SK-N-SH (cell line): Measurements from ENCODE around the gene COX7A1. TPM values are rescaled to one million over a fixed set of nuclear protein-coding genes. Genes with fewer than 3 reads are reported as not detected.
A peak's percentile ranks its signal among the peaks of the same experiment; 100 is the strongest.

Source experiments
- CTCF ChIA-PET: fragments of 300-600, 350-600 bp; formaldehyde crosslinking; extraction: SDS; loops from one replicate; lab custom pipeline; 2021; lab: Yijun Ruan, JAX
- POLR2A ChIA-PET: fragments of 350-600 bp; sonication (Branson Sonifier 250); formaldehyde crosslinking; extraction: SDS; loops from one replicate; lab custom pipeline; 2020; ENCODE audit warnings: antibody characterized with exemption, inconsistent platforms; lab: Yijun Ruan, JAX
- DNase-seq: peaks from one replicate; pipeline ENCODE4 v3.0.0; 2012
- H2AFZ ChIP-seq: fragments of 200-600 bp; sonication (generic); 2 replicates; pipeline ENCODE4 v1.8.1; 2016; ENCODE audit warnings: antibody characterized with exemption, mild to moderate bottlenecking, low read depth
- H3F3A ChIP-seq: fragments of 200-600 bp; sonication (generic); replicated peaks from 2 replicates; pipeline ENCODE3; 2016; ENCODE audit warnings: antibody characterized with exemption, mild to moderate bottlenecking; ENCODE audit not compliant: insufficient read depth
- H3K27ac ChIP-seq, 2 experiments: fragments of 200-500 bp in 1 of 2; fragments of 200-600 bp in 1 of 2; sonication (Bioruptor generic) in 1 of 2; sonication (generic), shearing (Covaris generic) in 1 of 2; 2 replicates each; pipeline versions ENCODE4 v1.5.1 to v1.6.1; 2014 to 2016; ENCODE audit warnings: low read depth in 2 of 2, inconsistent platforms in 1 of 2, low read length in 1 of 2, mild to moderate bottlenecking in 1 of 2, mixed read lengths in 1 of 2
- H3K27me3 ChIP-seq: fragments of 200-600 bp; sonication (generic), shearing (Covaris generic); 2 replicates; pipeline ENCODE4 v1.6.1; 2016; ENCODE audit warnings: mixed run types; ENCODE audit not compliant: insufficient read depth
- H3K36me3 ChIP-seq, 2 experiments: fragments of 200-500 bp in 1 of 2; fragments of 200-600 bp in 1 of 2; sonication (Bioruptor generic) in 1 of 2; sonication (generic) in 1 of 2; replicated peaks in 1 of 2; 2 replicates each; pipeline versions ENCODE3 to v1.5.1; 2014 to 2016; ENCODE audit warnings: low read length in 1 of 2, mild to moderate bottlenecking in 1 of 2; ENCODE audit not compliant: insufficient read depth in 2 of 2, control insufficient read depth in 1 of 2
- H3K4me1 ChIP-seq, 2 experiments: fragments of 200-500 bp in 1 of 2; fragments of 200-600 bp in 1 of 2; sonication (Bioruptor generic) in 1 of 2; sonication (generic), shearing (Covaris generic) in 1 of 2; 2 replicates each; pipeline versions ENCODE4 v1.5.1 to v1.6.1; 2014 to 2016; ENCODE audit warnings: low read depth in 1 of 2, low read length in 1 of 2, mixed run types in 1 of 2; ENCODE audit not compliant: insufficient read depth in 2 of 2, control insufficient read depth in 1 of 2
- H3K4me2 ChIP-seq: fragments of 200-600 bp; sonication (generic), shearing (Covaris generic); 2 replicates; pipeline ENCODE4 v1.6.1; 2017; ENCODE audit warnings: mixed run types
- H3K4me3 ChIP-seq, 2 experiments: fragments of 200-500 bp in 1 of 2; fragments of 200-600 bp in 1 of 2; sonication (Bioruptor generic) in 1 of 2; sonication (generic), shearing (Covaris generic) in 1 of 2; 2 replicates each; pipeline versions ENCODE4 v1.5.1 to v1.8.1; 2014 to 2016; ENCODE audit warnings: low read depth in 2 of 2, inconsistent platforms in 1 of 2, low read length in 1 of 2, mild to moderate bottlenecking in 1 of 2, mixed read lengths in 1 of 2, moderate library complexity in 1 of 2
- H3K79me2 ChIP-seq: fragments of 200-600 bp; sonication (generic); 2 replicates; pipeline ENCODE4 v1.8.1; 2017; ENCODE audit warnings: mild to moderate bottlenecking; ENCODE audit not compliant: insufficient read depth
- H3K9ac ChIP-seq: fragments of 200-600 bp; sonication (generic); 2 replicates; pipeline ENCODE4 v1.6.1; 2017; ENCODE audit warnings: mixed run types
- H3K9me2 ChIP-seq: fragments of 200-600 bp; sonication (generic); 2 replicates; pipeline ENCODE4 v1.6.1; 2017; ENCODE audit warnings: mixed run types
- H3K9me3 ChIP-seq: fragments of 200-600 bp; sonication (generic); 2 replicates; pipeline ENCODE4 v1.6.1; 2017; ENCODE audit warnings: mixed run types, mild to moderate bottlenecking, moderate library complexity
- H4K20me1 ChIP-seq: fragments of 200-600 bp; sonication (generic); 2 replicates; pipeline ENCODE4 v1.6.1; 2017; ENCODE audit warnings: mild to moderate bottlenecking, mixed run types; ENCODE audit not compliant: insufficient read depth
- CTCF ChIP-seq: fragments of 200-600 bp; sonication (generic); IDR thresholded peaks from 2 replicates; pipeline ENCODE4 v1.6.1; 2017; ENCODE audit warnings: antibody characterized with exemption, mild to moderate bottlenecking, moderate library complexity
- ELF1 ChIP-seq: IDR thresholded peaks from 2 replicates; pipeline ENCODE4 v1.4.0; 2012
- EZH2phosphoT487 ChIP-seq: fragments of 200-600 bp; sonication (generic); IDR thresholded peaks from 2 replicates; pipeline ENCODE4 v1.6.1; 2017; ENCODE audit warnings: low read depth, mixed run types, mild to moderate bottlenecking, antibody characterized with exemption, moderate library complexity, borderline replicate concordance
- GATA2 ChIP-seq: sonication (generic); formaldehyde crosslinking; IDR thresholded peaks from 2 replicates; pipeline ENCODE4 v1.5.0; 2020; ENCODE audit warnings: mild to moderate bottlenecking, missing genetic modification reagents
- IRF3 ChIP-seq: fragments of 150-350 bp; IDR thresholded peaks from 2 replicates; pipeline ENCODE4 v1.6.1; 2016; ENCODE audit warnings: mild to moderate bottlenecking, low read depth, low read length
- RAD21 ChIP-seq: IDR thresholded peaks from 2 replicates; pipeline ENCODE4 v1.6.1; 2012; ENCODE audit warnings: mild to moderate bottlenecking, low read length
- RCOR1 ChIP-seq: fragments of 150-350 bp; IDR thresholded peaks from 2 replicates; pipeline ENCODE4 v1.6.1; 2017; ENCODE audit warnings: antibody characterized with exemption, low read length
- RXRA ChIP-seq: IDR thresholded peaks from 2 replicates; pipeline ENCODE4 v1.4.0; 2012; ENCODE audit warnings: low read depth, mild to moderate bottlenecking, borderline replicate concordance
- TAF1 ChIP-seq: IDR thresholded peaks from 2 replicates; pipeline ENCODE4 v1.6.1; 2012; ENCODE audit warnings: low read depth, mild to moderate bottlenecking, low read length, moderate library complexity, borderline replicate concordance
- TCF12 ChIP-seq: IDR thresholded peaks from 2 replicates; pipeline ENCODE4 v1.4.0; 2012
- TEAD4 ChIP-seq: IDR thresholded peaks from 2 replicates; pipeline ENCODE4 v1.4.0; 2012; ENCODE audit warnings: mild to moderate bottlenecking, borderline replicate concordance; ENCODE audit not compliant: insufficient read depth
- ZBTB33 ChIP-seq: IDR thresholded peaks from 2 replicates; pipeline ENCODE4 v1.4.0; 2012; ENCODE audit warnings: low read depth, borderline replicate concordance
- WGBS: methylation state at CpG from one replicate; pipeline ENCODE4 v1.1.6; 2017; ENCODE audit warnings: low lambda C conversion rate; 5-methylcytosine and 5-hydroxymethylcytosine counted together
- polyA plus RNA-seq, 3 experiments: library from polyadenylated mRNA; depleted of rRNA; stranded (reverse); fragments of >200 nt; gene quantifications; 2 replicates each; pipeline ENCODE4 v1.2.3, GENCODE V29; 2012
- TF ChIP-seq, protein P1 (sequence below): IDR thresholded peaks from 2 replicates; pipeline ENCODE4 v1.4.0; 2012; ENCODE audit warnings: low read depth, borderline replicate concordance
- TF ChIP-seq, protein P2 (sequence below): fragments of 150-350 bp; IDR thresholded peaks from 2 replicates; pipeline ENCODE4 v1.6.1; 2017; ENCODE audit warnings: antibody characterized with exemption, low read length, low read depth, borderline replicate concordance
- TF ChIP-seq, protein P3 (sequence below): IDR thresholded peaks from 2 replicates; pipeline ENCODE4; 2012

COX7A1 gene
- polyA plus RNA-seq, 1 of the 3 experiments (the other 2 are of a cell fraction): not detected

GRCh38 chr19:36113425-36113824 lies 38.8 kb downstream of the COX7A1 start:
- H2AFZ ChIP-seq: no peak overlapping the region
- TF ChIP-seq, protein P1, sequence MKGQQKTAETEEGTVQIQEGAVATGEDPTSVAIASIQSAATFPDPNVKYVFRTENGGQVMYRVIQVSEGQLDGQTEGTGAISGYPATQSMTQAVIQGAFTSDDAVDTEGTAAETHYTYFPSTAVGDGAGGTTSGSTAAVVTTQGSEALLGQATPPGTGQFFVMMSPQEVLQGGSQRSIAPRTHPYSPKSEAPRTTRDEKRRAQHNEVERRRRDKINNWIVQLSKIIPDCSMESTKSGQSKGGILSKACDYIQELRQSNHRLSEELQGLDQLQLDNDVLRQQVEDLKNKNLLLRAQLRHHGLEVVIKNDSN: no peak
- TF ChIP-seq RAD21: no peak
- no peak for TF ChIP-seq ELF1
- no peak for TF ChIP-seq TCF12
- TF ChIP-seq TEAD4: no peak
- no peak for TF ChIP-seq EZH2phosphoT487
- no peak for TF ChIP-seq TAF1
- TF ChIP-seq RXRA: no peak
- TF ChIP-seq CTCF: no peak
- TF ChIP-seq, protein P2, sequence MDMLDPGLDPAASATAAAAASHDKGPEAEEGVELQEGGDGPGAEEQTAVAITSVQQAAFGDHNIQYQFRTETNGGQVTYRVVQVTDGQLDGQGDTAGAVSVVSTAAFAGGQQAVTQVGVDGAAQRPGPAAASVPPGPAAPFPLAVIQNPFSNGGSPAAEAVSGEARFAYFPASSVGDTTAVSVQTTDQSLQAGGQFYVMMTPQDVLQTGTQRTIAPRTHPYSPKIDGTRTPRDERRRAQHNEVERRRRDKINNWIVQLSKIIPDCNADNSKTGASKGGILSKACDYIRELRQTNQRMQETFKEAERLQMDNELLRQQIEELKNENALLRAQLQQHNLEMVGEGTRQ: no peak
- no peak for TF ChIP-seq GATA2
- TF ChIP-seq, all 33 proteins: peak for 0
- peaks cover 37% of the 10 kb centered on the region; the same call in 1 of the 2 replicates for H3K79me2 ChIP-seq
- H3K9ac ChIP-seq: peak overlapping the region; percentile 69; the same call in 1 of the 2 replicates
- H3K9me2 ChIP-seq: no peaks in the 10 kb centered on the region
- DNase-seq: no peak
- peak overlapping the region; percentile 98 for H3K4me2 ChIP-seq
- ChIA-PET CTCF (interaction anchor here (0.7 to 2.0 kb wide), 3 partner anchors 12 to 53 kb away, joined by 4 to 7 read pairs (median 4); no protein-coding TSS in a partner anchor), POLR2A (interaction anchor here (1.0 kb wide), 1 partner anchor 52 kb away, joined by 3 read pairs; no protein-coding TSS in a partner anchor)
- 89% methylated on average over 34 of the region's 34 CpGs for WGBS
- H3K9me3 ChIP-seq: no peaks in the 10 kb centered on the region
- no peaks in the 10 kb centered on the region for H3F3A ChIP-seq
- H3K4me3 ChIP-seq: peak overlapping the region; percentile 77 to 85
- no peaks in the 10 kb centered on the region for H4K20me1 ChIP-seq
- no peaks in the 10 kb centered on the region for H3K27me3 ChIP-seq
- peaks cover 6 to 22% of the 10 kb centered on the region in 2 experiments; a peak in 1 of 4 replicates for H3K4me1 ChIP-seq
- H3K27ac ChIP-seq: no peak overlapping the region
- peaks cover 19 to 21% of the 10 kb centered on the region in 2 experiments for H3K36me3 ChIP-seq

- Histone ChIP-seq H4K20me1 (no peaks in the 10 kb centered on the region), H3K27me3 (no peaks in the 10 kb centered on the region), H3K9me3 (no peaks in the 10 kb centered on the region), H3K9me2 (no peaks in the 10 kb centered on the region), H3K4me2 (no peak overlapping the region), H2AFZ (no peak overlapping the region), H3K79me2 (peaks cover 31% of the 10 kb centered on the region; the same call in 1 of the 2 replicates), H3F3A (no peaks in the 10 kb centered on the region), H3K27ac (no peak overlapping the region), H3K36me3 (peaks cover 11 to 21% of the 10 kb centered on the region in 2 experiments), H3K4me1 (peaks cover 6 to 22% of the 10 kb centered on the region in 2 experiments; a peak in 1 of 4 replicates), H3K4me3 (no peak overlapping the region), H3K9ac (no peak overlapping the region)
- no peak for DNase-seq
- POLR2A ChIA-PET: no interaction called here
- CTCF ChIA-PET: interaction anchor here (1.2 to 2.0 kb wide), 2 partner anchors 15 to 52 kb away, joined by 4 to 7 read pairs; no protein-coding TSS in a partner anchor
- 98% methylated on average over 7 of the region's 10 CpGs for WGBS
- TF ChIP-seq TAF1: no peak
- no peak for TF ChIP-seq IRF3
- TF ChIP-seq ZBTB33: no peak
- TF ChIP-seq, protein P3, sequence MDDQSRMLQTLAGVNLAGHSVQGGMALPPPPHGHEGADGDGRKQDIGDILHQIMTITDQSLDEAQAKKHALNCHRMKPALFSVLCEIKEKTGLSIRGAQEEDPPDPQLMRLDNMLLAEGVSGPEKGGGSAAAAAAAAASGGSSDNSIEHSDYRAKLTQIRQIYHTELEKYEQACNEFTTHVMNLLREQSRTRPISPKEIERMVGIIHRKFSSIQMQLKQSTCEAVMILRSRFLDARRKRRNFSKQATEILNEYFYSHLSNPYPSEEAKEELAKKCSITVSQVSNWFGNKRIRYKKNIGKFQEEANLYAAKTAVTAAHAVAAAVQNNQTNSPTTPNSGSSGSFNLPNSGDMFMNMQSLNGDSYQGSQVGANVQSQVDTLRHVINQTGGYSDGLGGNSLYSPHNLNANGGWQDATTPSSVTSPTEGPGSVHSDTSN: no peak
- no peak for TF ChIP-seq EZH2phosphoT487
- TF ChIP-seq, protein P2: no peak
- no peak for TF ChIP-seq RCOR1
These were observed 39.6 kb downstream of the COX7A1 start for GRCh38 chr19:36112678-36113077.
